GM19372 (cell line): ENCODE data around the gene PDE5A.
A peak's percentile ranks its signal among the peaks of the same experiment; 100 is the strongest.
"Not testable (repeated sequence)": the region's sequence is repeated elsewhere in the genome, so short reads cannot be mapped to it uniquely, and the experiment has no call there.

Experiments
- ATAC-seq: cut with Tn5 transposase; IDR thresholded peaks from one replicate; pipeline ENCODE4 v1.9.1; 2021; ENCODE audit warnings: mild to moderate bottlenecking, low read depth, moderate library complexity; ENCODE audit not compliant: unreplicated experiment

PDE5A gene

DNA sequence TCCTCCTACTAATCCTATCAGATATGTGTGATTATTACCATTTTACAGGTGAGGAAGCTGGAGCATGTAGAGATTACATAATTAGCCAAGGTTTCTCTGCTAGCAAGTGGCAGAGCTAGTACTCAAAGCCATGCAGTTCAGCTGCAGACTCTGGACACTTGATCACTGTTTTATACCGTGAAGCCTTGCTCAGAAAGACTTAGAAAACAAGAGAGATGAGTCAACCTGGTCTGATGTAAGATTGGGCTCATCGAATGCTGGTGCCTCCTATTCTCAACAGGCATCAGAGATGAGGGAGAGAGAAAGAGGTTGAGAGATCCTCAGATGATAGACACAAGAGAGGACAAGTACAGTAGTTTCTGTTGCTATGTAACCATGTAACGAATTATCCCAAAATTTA is 19.0 kb upstream of the PDE5A start:
- ATAC-seq = no peak

DNA sequence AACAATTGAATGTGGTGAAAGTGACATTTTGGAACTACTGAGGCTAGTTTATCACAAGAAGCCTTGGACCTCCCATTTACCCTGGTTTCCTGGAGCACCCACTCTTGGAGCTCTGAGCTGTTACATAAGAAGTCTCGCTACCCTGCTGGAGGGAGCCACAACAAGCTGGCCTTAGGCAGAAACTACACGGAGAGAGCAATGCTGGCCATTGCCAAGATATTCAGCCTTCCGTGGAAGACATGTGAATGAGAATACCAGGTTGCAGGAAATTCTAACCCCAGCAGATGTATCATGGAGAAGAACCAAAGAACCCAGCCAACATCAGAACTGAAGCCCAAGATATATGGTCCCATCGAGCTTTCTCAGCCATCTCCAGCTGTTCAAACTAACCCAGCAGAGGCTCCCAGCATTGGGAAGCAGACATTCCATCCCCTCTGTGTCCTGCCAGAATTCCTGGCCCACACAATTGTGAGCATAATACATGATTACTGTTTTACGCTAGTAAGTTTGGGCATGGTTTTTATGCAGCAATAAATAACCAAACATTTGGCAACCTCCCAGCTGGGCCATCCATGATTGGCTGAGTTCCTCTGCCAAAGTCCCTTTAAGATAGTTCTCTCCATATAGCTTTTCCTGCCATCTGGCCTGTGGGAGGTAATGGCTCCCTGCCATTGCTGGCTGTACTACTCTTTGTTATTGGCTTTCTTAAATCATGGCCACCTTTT is 17.9 kb upstream of the PDE5A start:
- ATAC-seq = no peak

- ATAC-seq = no peak
Observed at GRCh38 chr4:119643306-119644042, 14.9 kb upstream of the PDE5A start.

GRCh38 chr4:119641765-119642164 is 13.2 kb upstream of the PDE5A start:
- ATAC-seq = no peak

DNA sequence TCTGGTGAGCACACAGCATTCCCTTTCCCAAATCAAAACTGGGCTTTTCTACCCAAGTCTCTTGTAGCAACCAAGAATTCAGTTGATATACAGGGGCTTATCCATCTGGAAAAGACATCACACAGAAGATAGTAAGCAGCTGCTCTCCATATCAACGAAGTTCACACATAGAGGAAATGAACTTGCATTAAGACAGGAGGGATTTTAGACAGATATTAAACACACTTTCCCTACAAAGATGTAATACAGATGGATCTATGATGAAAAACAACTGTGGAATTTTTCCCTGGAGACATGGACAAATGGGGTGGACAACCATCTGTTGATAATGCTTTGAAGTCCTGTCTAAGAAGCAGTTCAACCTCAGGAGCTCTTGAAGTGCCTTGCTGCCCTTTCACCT is 9.8 kb upstream of the PDE5A start:
- no peak for ATAC-seq

DNA sequence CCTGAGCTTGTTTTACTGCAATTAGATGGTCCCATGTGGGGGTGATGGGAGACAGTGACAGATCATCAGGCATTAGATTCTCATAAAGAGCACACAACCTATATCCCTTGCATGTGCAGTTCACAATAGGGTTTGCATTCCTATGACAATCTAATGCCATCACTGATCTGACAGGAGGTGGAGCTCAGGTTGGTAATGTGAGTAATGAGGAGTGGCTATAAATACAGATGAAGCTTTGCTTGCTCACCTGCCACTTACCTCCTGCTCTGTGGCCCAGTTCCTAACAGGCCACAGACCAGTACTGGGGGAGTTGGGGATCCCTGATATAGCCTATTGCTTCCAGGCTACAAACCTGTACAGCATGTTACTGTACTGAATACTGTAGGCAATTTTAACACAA is 8.2 kb upstream of the PDE5A start:
- ATAC-seq = not testable (repeated sequence)

DNA sequence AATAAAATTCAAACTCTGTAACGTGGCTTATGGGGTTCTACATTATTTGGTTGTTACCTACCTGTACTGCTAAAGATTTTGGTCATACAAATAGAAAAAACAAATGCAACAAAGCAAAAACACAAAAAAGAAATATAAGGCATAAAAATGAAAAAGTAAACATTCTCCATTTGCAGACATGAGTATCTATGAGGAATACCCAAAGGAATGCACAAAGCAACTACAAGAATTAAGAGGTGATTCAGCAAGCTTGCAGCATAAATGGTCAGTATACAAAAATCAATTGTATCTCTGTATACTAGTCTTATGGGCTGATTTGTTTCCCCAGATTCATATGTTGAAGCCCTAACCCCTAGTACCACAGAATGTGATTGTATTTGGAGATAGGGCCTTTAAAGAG is 3.6 kb upstream of the PDE5A start:
- no peak for ATAC-seq

- ATAC-seq = peak; percentile 19
Observed at GRCh38 chr4:119629142-119629471, 503 bp upstream of the PDE5A start.

- ATAC-seq = peak; percentile 50
Observed at GRCh38 chr4:119627267-119628255, 1.0 kb downstream of the PDE5A start.

- no peak for ATAC-seq
Observed at GRCh38 chr4:119626943-119627266, 1.7 kb downstream of the PDE5A start.

DNA sequence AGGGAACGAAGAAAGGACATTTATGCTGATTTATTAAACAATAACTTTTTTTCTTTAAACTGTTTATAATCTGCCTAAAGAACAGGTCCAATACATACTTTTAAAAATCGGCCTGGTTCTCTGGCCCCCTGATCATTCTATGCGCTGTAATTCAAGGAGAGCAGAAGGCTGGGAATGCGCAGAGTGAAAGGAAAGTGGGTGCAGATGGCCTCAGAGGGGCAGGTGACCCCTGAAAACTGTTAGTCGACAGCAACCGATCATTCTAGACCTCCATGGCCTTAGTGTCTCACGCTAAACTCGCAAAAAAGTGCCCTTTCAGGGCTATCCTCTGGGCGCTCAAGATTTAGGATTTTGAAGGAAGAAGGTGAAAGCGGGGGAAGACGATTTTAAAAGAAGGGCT is 2.2 kb downstream of the PDE5A start:
- no peak for ATAC-seq

- no peak for ATAC-seq
Observed at GRCh38 chr4:119625761-119626160, 2.8 kb downstream of the PDE5A start.

- ATAC-seq = no peak
Observed at GRCh38 chr4:119624356-119624755, 4.2 kb downstream of the PDE5A start.

GRCh38 chr4:119623025-119623424 is 5.6 kb downstream of the PDE5A start:
- no peak for ATAC-seq

GRCh38 chr4:119615068-119615719 is 13.4 kb downstream of the PDE5A start:
- ATAC-seq = no peak

- ATAC-seq = no peak
Observed at GRCh38 chr4:119604266-119604665, 24.3 kb downstream of the PDE5A start.

GRCh38 chr4:119602366-119602765 is 26.2 kb downstream of the PDE5A start:
- ATAC-seq = no peak

GRCh38 chr4:119598521-119598920 is 30.1 kb downstream of the PDE5A start:
- ATAC-seq = no peak

DNA sequence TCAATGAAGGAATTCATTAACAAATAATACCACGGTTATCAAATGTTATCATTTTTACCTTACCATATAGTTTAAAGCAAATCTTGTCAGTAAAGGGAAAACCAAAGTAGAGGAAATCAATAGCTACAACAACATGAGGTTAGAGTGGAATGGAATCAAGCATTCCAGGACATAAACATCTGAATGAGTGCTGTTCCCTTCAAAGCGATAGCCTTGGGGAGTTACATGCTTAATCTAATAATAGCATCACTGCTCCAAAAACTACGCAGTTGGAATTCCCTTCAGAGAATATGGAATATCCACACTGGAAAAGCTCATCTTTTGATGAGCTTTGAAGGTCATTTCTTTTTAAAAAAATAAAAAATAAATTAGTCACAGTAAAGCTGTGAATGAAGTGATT is 31.2 kb downstream of the PDE5A start:
- no peak for ATAC-seq

- no peak for ATAC-seq
Observed at GRCh38 chr4:119593698-119594097, 34.9 kb downstream of the PDE5A start.

DNA sequence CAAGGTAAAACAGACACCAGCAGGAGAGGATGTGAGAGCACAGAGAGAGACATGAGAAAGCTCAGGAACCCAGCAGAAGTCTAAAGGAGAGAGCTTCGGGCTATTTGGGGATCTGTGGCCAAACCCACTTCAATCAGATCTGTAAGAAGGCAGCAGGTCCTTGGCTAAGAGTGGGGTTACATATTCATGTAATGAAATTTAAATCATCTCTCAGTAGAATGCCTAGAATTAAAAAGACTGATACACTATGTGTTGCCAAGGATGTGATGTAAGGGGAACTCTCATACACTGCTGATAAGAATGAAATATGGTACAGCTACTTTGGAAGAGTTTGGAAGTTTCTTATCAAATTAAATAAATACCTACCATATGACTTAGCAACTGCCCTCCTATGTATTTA is 35.8 kb downstream of the PDE5A start:
- ATAC-seq = no peak
